DND-41 (cell line): ENCODE results near the gene MREG.

Experiments used
- CTCF ChIP-seq: IDR thresholded peaks from 2 replicates; pipeline ENCODE4 v1.5.1; 2012; ENCODE audit warnings: borderline replicate concordance, low read length, moderate library complexity, mild to moderate bottlenecking; ENCODE audit not compliant: poor library complexity, severe bottlenecking; ENCODE audit errors: extremely low read depth
- EZH2 ChIP-seq: IDR thresholded peaks from 3 replicates; pipeline ENCODE4 v1.6.1; 2012; ENCODE audit warnings: borderline replicate concordance, low read depth, mild to moderate bottlenecking, moderate library complexity, low read length, inconsistent platforms; ENCODE audit not compliant: severe bottlenecking

- TF ChIP-seq CTCF, result no peak
- TF ChIP-seq EZH2, result no peak
Measured at GRCh38 chr2:215982465-215982875, 30.9 kb downstream of the MREG start.
